ENCODE results near the gene TNNC1. TPM values are rescaled to one million over a fixed set of nuclear protein-coding genes. Genes with fewer than 3 reads are reported as not detected.

Gene TNNC1
- total RNA-seq, 2 experiments from 2014 or later = 4.8 to 5.9 TPM

DNA sequence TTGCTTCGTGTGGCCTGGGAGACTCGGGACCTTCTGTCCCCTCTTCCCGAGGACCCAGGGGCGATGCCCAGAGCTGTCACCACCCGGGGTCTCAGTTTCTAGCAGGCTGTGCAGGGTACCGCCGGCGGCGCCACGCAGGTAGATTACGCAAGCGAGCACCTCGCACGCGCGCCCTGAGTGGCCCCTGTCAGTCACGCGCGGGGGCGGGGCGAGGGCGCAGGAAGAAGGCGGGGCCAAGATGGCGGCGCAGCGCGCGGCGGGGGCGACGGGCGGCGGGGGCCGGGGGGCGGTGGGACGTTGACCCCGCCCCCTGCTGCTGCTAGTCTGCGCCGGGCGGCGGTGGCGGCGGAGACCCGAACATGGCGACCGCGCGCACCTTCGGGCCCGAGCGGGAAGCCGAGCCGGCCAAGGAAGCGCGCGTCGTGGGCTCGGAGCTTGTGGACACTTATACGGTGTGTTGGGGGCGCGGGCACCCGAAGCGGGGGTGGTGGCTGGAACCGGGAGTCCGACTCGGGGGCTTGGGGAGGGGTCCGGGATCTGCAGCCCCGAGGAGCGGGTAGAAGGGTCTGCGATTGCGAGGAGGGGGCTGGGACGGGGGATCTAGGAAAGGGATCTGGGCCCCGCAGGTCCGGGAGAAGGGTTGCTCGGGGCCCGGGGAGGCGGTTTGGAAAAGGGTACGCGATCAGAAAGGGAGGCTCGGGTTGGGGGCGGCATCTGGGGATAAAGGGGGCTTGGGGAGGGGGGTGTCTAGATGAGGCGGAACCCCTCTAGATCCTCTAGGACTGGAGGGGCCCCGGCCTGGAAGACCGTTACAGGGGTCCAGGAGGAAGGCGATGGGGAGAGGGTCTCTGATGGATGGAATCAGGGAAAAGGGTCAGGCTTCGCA is 1.7 kb upstream of the TNNC1 start, which contains the start of gene NISCH:
NISCH (plus strand) TSS at position 322 of the 886 bp plus-strand sequence; CDS start at position 360, 38 bp downstream.
- Mint-ChIP-seq H3K36me3 (ENCODE audit: low read depth) (peaks cover 23% of the 10 kb centered on the region), H3K27ac (peak within 1 kb of the TSS; percentile 94), H3K9me3 (no peaks in the 10 kb centered on the region), H3K4me3 (peak within 1 kb of the TSS; percentile 83), H3K27me3 (no peaks in the 10 kb centered on the region), H3K4me1 (ENCODE audit: low read depth) (peaks cover 39% of the 10 kb centered on the region)
- ChIA-PET POLR2A (interaction anchor here (0.6 to 2.0 kb wide), 3 partner anchors 8 to 174 kb away, joined by 4 to 7 read pairs (median 4); no protein-coding TSS in a partner anchor), CTCF (interaction anchor here (1.2 to 7.1 kb wide), 4 partner anchors 9 to 41 kb away, joined by 3 to 66 read pairs (median 4); partner anchors contain the start of gene SEMA3G)
- TF ChIP-seq, protein P1, sequence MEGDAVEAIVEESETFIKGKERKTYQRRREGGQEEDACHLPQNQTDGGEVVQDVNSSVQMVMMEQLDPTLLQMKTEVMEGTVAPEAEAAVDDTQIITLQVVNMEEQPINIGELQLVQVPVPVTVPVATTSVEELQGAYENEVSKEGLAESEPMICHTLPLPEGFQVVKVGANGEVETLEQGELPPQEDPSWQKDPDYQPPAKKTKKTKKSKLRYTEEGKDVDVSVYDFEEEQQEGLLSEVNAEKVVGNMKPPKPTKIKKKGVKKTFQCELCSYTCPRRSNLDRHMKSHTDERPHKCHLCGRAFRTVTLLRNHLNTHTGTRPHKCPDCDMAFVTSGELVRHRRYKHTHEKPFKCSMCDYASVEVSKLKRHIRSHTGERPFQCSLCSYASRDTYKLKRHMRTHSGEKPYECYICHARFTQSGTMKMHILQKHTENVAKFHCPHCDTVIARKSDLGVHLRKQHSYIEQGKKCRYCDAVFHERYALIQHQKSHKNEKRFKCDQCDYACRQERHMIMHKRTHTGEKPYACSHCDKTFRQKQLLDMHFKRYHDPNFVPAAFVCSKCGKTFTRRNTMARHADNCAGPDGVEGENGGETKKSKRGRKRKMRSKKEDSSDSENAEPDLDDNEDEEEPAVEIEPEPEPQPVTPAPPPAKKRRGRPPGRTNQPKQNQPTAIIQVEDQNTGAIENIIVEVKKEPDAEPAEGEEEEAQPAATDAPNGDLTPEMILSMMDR (IDR thresholded peaks at IDR 0.05) = no peak
- DNase-seq (peak; percentile 95), ATAC-seq (peak; percentile 91)
- intact Hi-C loops (cut with micrococcal nuclease) = no loop called here

DNA sequence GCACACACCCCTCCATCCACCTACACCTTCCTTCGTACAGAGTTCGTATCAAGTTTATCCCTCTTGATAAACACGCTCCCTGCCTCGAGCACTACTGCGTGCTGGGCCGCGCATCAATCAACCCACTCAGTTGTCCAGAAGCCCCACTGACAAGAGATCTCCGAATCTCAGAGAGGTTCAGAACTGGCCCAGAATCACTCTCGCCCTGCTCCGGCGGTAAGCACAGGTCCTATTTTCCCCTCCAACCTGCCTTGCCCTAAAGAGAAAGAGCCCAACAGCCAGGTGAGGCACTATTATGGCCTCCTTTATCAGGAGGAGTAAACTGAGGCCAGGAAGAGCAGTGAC is 1.1 kb upstream of the TNNC1 start:
- Mint-ChIP-seq H3K4me1 (ENCODE audit: low read depth) (peaks cover 36% of the 10 kb centered on the region), H3K9me3 (no peaks in the 10 kb centered on the region), H3K4me3 (peak overlapping the region; percentile 83), H3K27ac (peak overlapping the region; percentile 90), H3K27me3 (no peaks in the 10 kb centered on the region), H3K36me3 (ENCODE audit: low read depth) (peaks cover 21% of the 10 kb centered on the region)
- ATAC-seq = peak; percentile 18
- no peak for DNase-seq
- CTCF ChIA-PET = interaction anchor here (1.2 to 7.1 kb wide), 5 partner anchors 8 to 43 kb away, joined by 3 to 66 read pairs (median 4); partner anchors contain the start of gene SEMA3G
- TF ChIP-seq, protein P1 (IDR thresholded peaks at IDR 0.05) = no peak
- POLR2A ChIA-PET = interaction anchor here (0.6 to 1.6 kb wide), 4 partner anchors 10 to 173 kb away, joined by 3 to 6 read pairs (median 4); partner anchors contain the start of gene SEMA3G
- intact Hi-C loops (cut with micrococcal nuclease) = no loop called here

DNA sequence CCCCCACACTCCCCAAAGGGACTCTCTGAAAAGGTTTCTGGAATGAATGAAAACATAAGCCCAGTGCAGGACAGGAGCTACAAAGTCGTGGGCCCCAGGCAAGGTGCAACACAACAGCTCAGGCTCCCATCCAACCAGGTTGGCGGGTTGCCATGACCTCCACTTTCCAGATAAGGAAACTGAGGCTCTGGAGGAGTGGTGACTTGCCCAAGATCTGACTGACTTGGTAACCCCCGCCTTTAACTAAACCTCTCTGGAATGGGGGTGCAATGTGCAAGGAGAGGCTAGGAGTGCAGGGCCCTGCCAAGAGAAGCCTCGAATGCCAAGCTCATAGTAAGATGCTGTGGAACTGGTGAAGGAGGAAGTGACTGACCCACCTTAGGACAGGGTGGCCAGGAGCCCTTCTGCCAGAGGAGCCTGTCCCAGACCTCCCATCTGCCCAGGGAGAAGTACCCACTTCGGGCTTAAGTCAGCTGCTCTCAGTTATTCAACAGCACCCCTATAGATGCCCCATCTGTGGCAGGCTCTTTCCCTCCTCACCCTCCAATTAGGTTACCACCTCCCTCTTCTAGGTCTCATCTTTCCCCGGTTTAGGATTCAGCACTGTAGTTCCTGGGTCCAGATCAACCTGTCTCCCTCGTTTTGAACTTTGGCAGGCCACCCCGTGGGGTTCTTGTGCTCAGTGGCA is 553 bp upstream of the TNNC1 start:
- H3K4me1 Mint-ChIP-seq (ENCODE audit: low read depth) = peaks cover 36% of the 10 kb centered on the region
- peak overlapping the region; percentile 83 for H3K4me3 Mint-ChIP-seq
- DNase-seq (no peak), ATAC-seq (no peak)
- POLR2A ChIA-PET = interaction anchor here (0.8 to 1.6 kb wide), 5 partner anchors 9 to 463 kb away, joined by 3 to 6 read pairs (median 3); partner anchors contain the start of gene SEMA3G
- intact Hi-C loops (cut with micrococcal nuclease) = no loop called here
- TF ChIP-seq, protein P1 (IDR thresholded peaks at IDR 0.05) = no peak
- no peaks in the 10 kb centered on the region for H3K9me3 Mint-ChIP-seq
- peak overlapping the region; percentile 90 for H3K27ac Mint-ChIP-seq
- peaks cover 21% of the 10 kb centered on the region for H3K36me3 Mint-ChIP-seq (ENCODE audit: low read depth)
- no peaks in the 10 kb centered on the region for H3K27me3 Mint-ChIP-seq
- CTCF ChIA-PET = interaction anchor here (1.2 to 7.1 kb wide), 6 partner anchors 7 to 42 kb away, joined by 3 to 66 read pairs (median 4); partner anchors contain the start of gene SEMA3G

DNA sequence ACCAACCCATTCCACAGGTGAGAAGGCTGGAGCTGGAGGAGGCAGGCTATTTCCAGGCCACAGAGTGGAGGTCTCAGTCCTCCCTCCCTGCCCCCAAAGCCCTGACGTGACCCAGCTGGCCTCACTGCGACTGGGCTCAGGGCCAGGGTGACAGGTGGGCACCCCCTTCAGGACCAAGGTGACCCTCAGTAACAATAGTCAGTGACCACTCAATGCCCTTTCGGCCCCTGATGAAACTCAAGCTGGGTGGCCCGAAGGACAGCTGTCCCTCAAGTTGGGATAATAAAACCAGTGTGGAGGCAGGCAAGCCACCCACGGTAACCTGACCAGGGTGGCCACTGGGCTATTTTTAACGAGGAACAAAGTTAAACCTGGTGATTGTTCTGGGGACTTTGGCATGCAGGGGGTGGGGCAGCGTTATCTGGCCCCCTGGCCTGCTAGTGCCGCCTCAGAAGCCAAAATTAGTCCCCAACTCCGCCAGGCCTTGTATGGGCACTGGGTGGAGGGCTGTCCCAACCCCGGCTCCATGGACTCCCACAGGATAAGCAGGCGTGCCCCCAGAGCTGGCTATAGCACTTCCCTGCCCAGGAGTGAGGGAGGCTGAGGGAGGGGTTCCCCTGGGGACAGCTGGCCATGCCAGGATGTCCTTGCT is 1.1 kb downstream of the TNNC1 start:
- intact Hi-C loops (cut with micrococcal nuclease) = no loop called here
- Mint-ChIP-seq H3K36me3 (ENCODE audit: low read depth) (peaks cover 9% of the 10 kb centered on the region), H3K4me3 (no peak overlapping the region), H3K9me3 (no peaks in the 10 kb centered on the region), H3K4me1 (ENCODE audit: low read depth) (peaks cover 33% of the 10 kb centered on the region), H3K27ac (no peak overlapping the region), H3K27me3 (no peaks in the 10 kb centered on the region)
- TF ChIP-seq, protein P1 (IDR thresholded peaks at IDR 0.05) = no peak
- DNase-seq = no peak
- CTCF ChIA-PET = interaction anchor here (2.0 to 3.9 kb wide), 3 partner anchors 25 to 40 kb away, joined by 5 to 24 read pairs (median 22); no protein-coding TSS in a partner anchor
- ATAC-seq = no peak
- POLR2A ChIA-PET = no interaction called here

Data from activated CD8-positive, alpha-beta T cell treated with anti-CD3 and anti-CD28 coated beads for 36 hours (primary cell).